HepG2 (cell line): Measurements from ENCODE around the gene MS4A10. TPM values are rescaled to one million over a fixed set of nuclear protein-coding genes. Genes with fewer than 3 reads are reported as not detected.
A peak's percentile ranks its signal among the peaks of the same experiment; 100 is the strongest.

Source experiments
- ATF5 ChIP-seq: sonication (generic); formaldehyde crosslinking; IDR thresholded peaks from 2 replicates; pipeline ENCODE4 v1.4.0; 2020; ENCODE audit warnings: mild to moderate bottlenecking, low read depth, missing genetic modification reagents
- CERS6 ChIP-seq: sonication (generic); formaldehyde crosslinking; IDR thresholded peaks from 2 replicates; pipeline ENCODE4 v1.5.0; 2020; ENCODE audit warnings: missing genetic modification reagents
- ESRRA ChIP-seq: sonication (generic); formaldehyde crosslinking; IDR thresholded peaks from 2 replicates; pipeline ENCODE4 v1.5.1; 2020; ENCODE audit warnings: mild to moderate bottlenecking, low read depth, missing genetic modification reagents
- FOSL2 ChIP-seq: sonication (generic); formaldehyde crosslinking; IDR thresholded peaks from 2 replicates; pipeline ENCODE4 v1.4.0; 2020; ENCODE audit warnings: missing genetic modification reagents
- HNF1A ChIP-seq, 2 experiments: sonication (generic) in 1 of 2; formaldehyde crosslinking in 1 of 2; IDR thresholded peaks; 2 replicates each; pipeline versions ENCODE4 v1.4.0 to v1.6.1; 2016 to 2020; ENCODE audit warnings: borderline replicate concordance in 1 of 2, low read depth in 1 of 2, mild to moderate bottlenecking in 1 of 2, missing genetic modification reagents in 1 of 2
- MIER2 ChIP-seq: IDR thresholded peaks from 2 replicates; pipeline ENCODE4 v1.6.1; 2016; ENCODE audit warnings: missing biosample characterization, missing genetic modification reagents
- MTF1 ChIP-seq: sonication (generic); formaldehyde crosslinking; IDR thresholded peaks from 2 replicates; pipeline ENCODE4 v1.5.0; 2020; ENCODE audit warnings: missing genetic modification reagents
- RNF219 ChIP-seq: sonication (generic); formaldehyde crosslinking; IDR thresholded peaks from 2 replicates; pipeline ENCODE4 v1.5.0; 2020; ENCODE audit warnings: mild to moderate bottlenecking, missing genetic modification reagents
- SCMH1 ChIP-seq: sonication (generic); formaldehyde crosslinking; IDR thresholded peaks from 2 replicates; pipeline ENCODE4 v1.9.0; 2021; ENCODE audit warnings: missing genetic modification reagents, mild to moderate bottlenecking, borderline replicate concordance
- SSRP1 ChIP-seq: IDR thresholded peaks from 2 replicates; pipeline ENCODE4 v1.6.1; 2016; ENCODE audit warnings: control low read depth
- THAP11 ChIP-seq: IDR thresholded peaks from 2 replicates; pipeline ENCODE4 v1.6.1; 2016; ENCODE audit warnings: missing biosample characterization, missing genetic modification reagents
- XRCC5 ChIP-seq: fragments of 200-400 bp; formaldehyde crosslinking; optimal IDR thresholded peaks from 2 replicates; pipeline ENCODE3; 2017; ENCODE audit warnings: mild to moderate bottlenecking, low read length
- ZC3H13 ChIP-seq: sonication (generic); formaldehyde crosslinking; IDR thresholded peaks from 2 replicates; pipeline ENCODE4 v1.8.1; 2023; ENCODE audit warnings: mild to moderate bottlenecking, missing genetic modification reagents, moderate library complexity
- ZNF18 ChIP-seq: sonication (generic); formaldehyde crosslinking; IDR thresholded peaks from 2 replicates; pipeline ENCODE4 v1.8.0; 2022; ENCODE audit warnings: mild to moderate bottlenecking, missing genetic modification reagents; ENCODE audit not compliant: insufficient replicate concordance
- ZNF431 ChIP-seq: sonication (generic); formaldehyde crosslinking; IDR thresholded peaks from 2 replicates; pipeline ENCODE4 v1.9.0; 2022; ENCODE audit warnings: missing genetic modification reagents, low read depth, mild to moderate bottlenecking, borderline replicate concordance
- ZNF558 ChIP-seq: sonication (generic); formaldehyde crosslinking; IDR thresholded peaks from 2 replicates; pipeline ENCODE4 v1.9.0; 2022; ENCODE audit warnings: mild to moderate bottlenecking, missing genetic modification reagents, borderline replicate concordance
- ZNF660 ChIP-seq: sonication (generic); formaldehyde crosslinking; IDR thresholded peaks from 2 replicates; pipeline ENCODE4 v1.5.1; 2020; ENCODE audit warnings: mild to moderate bottlenecking, low read depth, missing genetic modification reagents, borderline replicate concordance
- ZNF672 ChIP-seq: sonication (generic); formaldehyde crosslinking; IDR thresholded peaks from 2 replicates; pipeline ENCODE4 v1.8.1; 2022; ENCODE audit warnings: missing genetic modification reagents
- polyA plus RNA-seq, 8 experiments: library from polyadenylated mRNA; depleted of rRNA in 3 of 8; stranded (reverse) in 7 of 8; unstranded in 1 of 8; fragments of >200 nt; fragmentation: Illumina TruSeq in 4 of 8; extraction: Trizol in 4 of 8; gene quantifications; 2 replicates each; pipeline versions ENCODE4 v1.2.1 to v1.2.3, GENCODE V29; 2011 to 2016; ENCODE audit warnings: low read depth in 4 of 8, missing spikeins in 1 of 8, mixed read lengths in 1 of 8; ENCODE audit not compliant: insufficient read depth in 1 of 8
- total RNA-seq, 5 experiments: library from RNA; depleted of rRNA; stranded (reverse); fragments of >200 nt; fragmentation: Illumina TruSeq; extraction: Trizol; gene quantifications; 2 replicates each; pipeline ENCODE4 v1.2.3, GENCODE V29; 2016; ENCODE audit warnings: low read depth in 1 of 5

Gene MS4A10
- total and polyA plus RNA-seq, 2 of the 13 experiments (the other 11 are each of a cell fraction or from before 2014, with no cell fraction given) = not detected

GRCh38 chr11:60841797-60842667 is 56.9 kb downstream of the MS4A10 start, which contains the start of gene CCDC86 (continued):
- TF ChIP-seq HNF1A (IDR thresholded peaks at IDR 0.05; ENCODE audit: low read depth) (no peak), HNF1A (CRISPR knock-in tag; IDR thresholded peaks at IDR 0.05; ENCODE audit: borderline replicate concordance) (peak; percentile 72; the same call in 1 of the 2 replicates), ZC3H13 (CRISPR knock-in tag) (0 out of 2 replicates have a peak, but pooled peaks have one; percentile 24), FOSL2 (CRISPR knock-in tag) (peak; percentile 76), ZNF18 (CRISPR knock-in tag) (no peak), ZNF558 (CRISPR knock-in tag) (peak; percentile 78; the same call in 1 of the 2 replicates), ZNF660 (CRISPR knock-in tag) (no peak), CERS6 (CRISPR knock-in tag) (no peak), SSRP1 (CRISPR knock-in tag) (no peak; the same call in 1 of the 2 replicates), SCMH1 (CRISPR knock-in tag) (no peak), ATF5 (CRISPR knock-in tag) (peak; percentile 9; the same call in 1 of the 2 replicates), ESRRA (CRISPR knock-in tag) (0 out of 2 replicates have a peak, but pooled peaks have one; percentile 27), ZNF672 (CRISPR knock-in tag) (no peak), MIER2 (no peak), XRCC5 (no peak), ZNF431 (CRISPR knock-in tag) (no peak), THAP11 (CRISPR knock-in tag) (peak; percentile 95), MTF1 (CRISPR knock-in tag) (peak; percentile 78; the same call in 1 of the 2 replicates), RNF219 (CRISPR knock-in tag) (no peak)
